GM12892 (cell line): ENCODE data around the gene ANO2.

Experiments
- POLR2A ChIP-seq: IDR thresholded peaks from 2 replicates; pipeline ENCODE4 v1.6.1; 2011; ENCODE audit warnings: low read depth, low read length, control low read depth
- POLR2AphosphoS5 ChIP-seq: IDR thresholded peaks from 2 replicates; pipeline ENCODE4 v1.6.1; 2011; ENCODE audit warnings: low read depth, low read length, control low read depth
- TAF1 ChIP-seq: IDR thresholded peaks from 2 replicates; pipeline ENCODE4 v1.6.1; 2011; ENCODE audit warnings: low read depth, mild to moderate bottlenecking, control low read depth, low read length, borderline replicate concordance

DNA sequence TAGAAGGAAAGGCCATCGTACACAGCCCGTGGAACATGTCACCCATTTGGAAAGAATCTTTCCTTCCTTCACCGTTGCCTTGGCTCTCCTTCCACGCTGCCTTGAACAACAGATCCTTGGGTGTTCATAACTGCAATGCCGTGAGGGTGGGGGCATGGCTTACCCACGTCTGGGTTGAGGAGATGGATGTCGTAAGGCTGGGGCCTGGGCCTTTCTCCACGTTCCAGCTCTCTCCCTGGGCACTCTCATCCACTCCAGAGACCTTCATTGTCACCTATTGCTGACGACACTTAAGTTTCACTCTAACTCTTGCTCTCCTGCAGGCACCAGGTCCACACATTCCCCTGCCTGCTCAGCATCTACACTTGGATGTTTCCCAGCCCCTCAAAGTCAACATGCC, 19.4 kb downstream of the ANO2 start:
- TF ChIP-seq POLR2A (no peak), POLR2AphosphoS5 (no peak), TAF1 (no peak)
